GM18511 (cell line): Measurements from ENCODE around the gene ACTL8.

Experiments
- ATAC-seq: cut with Tn5 transposase; IDR thresholded peaks from one replicate; pipeline ENCODE4 v1.9.1; 2021; ENCODE audit warnings: mild to moderate bottlenecking, moderate library complexity; ENCODE audit not compliant: unreplicated experiment

The ACTL8 gene

GRCh38 chr1:17869815-17870214 is 114.7 kb downstream of the ACTL8 start:
- ATAC-seq, result no peak

- ATAC-seq, result no peak
These were observed 115.5 kb downstream of the ACTL8 start for GRCh38 chr1:17870679-17871078.

- no peak for ATAC-seq
These were observed 118.0 kb downstream of the ACTL8 start for GRCh38 chr1:17873007-17873675.

GRCh38 chr1:17874231-17874630 is 119.1 kb downstream of the ACTL8 start:
- ATAC-seq, result no peak

- ATAC-seq, result no peak
These were observed 119.6 kb downstream of the ACTL8 start for GRCh38 chr1:17874710-17875109.

- no peak for ATAC-seq
These were observed 120.2 kb downstream of the ACTL8 start for GRCh38 chr1:17875171-17875881.

GRCh38 chr1:17875882-17876280 is 120.7 kb downstream of the ACTL8 start:
- ATAC-seq, result no peak
